Keratinocyte (primary cell): ENCODE results near the gene MTERF4. TPM values are rescaled to one million over a fixed set of nuclear protein-coding genes. Genes with fewer than 3 reads are reported as not detected.

Source experiments
- DNase-seq: peaks from one replicate; pipeline ENCODE4 v3.0.0-alpha.2; 2011; ENCODE audit warnings: low read depth, missing footprints, low spot score
- FAIRE-seq: peaks from 2 replicates; lab custom pipeline; 2011; peaks lifted over from hg19 to GRCh38; lab: Jason Lieb, UNC
- H2AFZ ChIP-seq: 2 replicates; pipeline ENCODE4 v1.6.0; 2012; ENCODE audit warnings: low read length, control low read depth, inconsistent platforms; ENCODE audit not compliant: control insufficient read depth
- H3K27ac ChIP-seq: 2 replicates; pipeline ENCODE4 v1.5.1; 2011; ENCODE audit warnings: low read length; ENCODE audit not compliant: control insufficient read depth, insufficient read depth
- H3K27me3 ChIP-seq: 3 replicates; pipeline ENCODE4 v1.6.0; 2011; ENCODE audit warnings: low read length; ENCODE audit not compliant: control insufficient read depth, insufficient read depth; ENCODE audit errors: extremely low read depth
- H3K36me3 ChIP-seq, 2 experiments: 2 replicates in 1 of 2; 3 replicates in 1 of 2; pipeline ENCODE4 v1.5.1; 2011; ENCODE audit warnings: low read length in 2 of 2, mild to moderate bottlenecking in 1 of 2; ENCODE audit not compliant: control insufficient read depth in 2 of 2, insufficient read depth in 2 of 2; ENCODE audit errors: extremely low read depth in 1 of 2
- H3K4me1 ChIP-seq: 3 replicates; pipeline ENCODE4 v1.5.1; 2011; ENCODE audit warnings: low read length; ENCODE audit not compliant: control insufficient read depth, insufficient read depth; ENCODE audit errors: extremely low read depth
- H3K4me2 ChIP-seq: 3 replicates; pipeline ENCODE4 v1.6.0; 2011; ENCODE audit warnings: low read depth, low read length; ENCODE audit not compliant: control insufficient read depth, insufficient read depth; ENCODE audit errors: extremely low read depth
- H3K4me3 ChIP-seq, 3 experiments: fragments of 200-600 bp in 1 of 3; sonication (generic) in 1 of 3; 2 replicates in 2 of 3; 3 replicates in 1 of 3; pipeline ENCODE4 v1.5.1; 2011 to 2016; ENCODE audit warnings: low read length in 3 of 3, mild to moderate bottlenecking in 3 of 3, control low read depth in 2 of 3, inconsistent platforms in 1 of 3, low read depth in 1 of 3, mixed read lengths in 1 of 3, mixed run types in 1 of 3, moderate library complexity in 1 of 3; ENCODE audit not compliant: control insufficient read depth in 2 of 3, insufficient read depth in 2 of 3; ENCODE audit errors: extremely low read depth in 1 of 3
- H3K79me2 ChIP-seq: 2 replicates; pipeline ENCODE4 v1.6.0; 2012; ENCODE audit warnings: low read length; ENCODE audit not compliant: control insufficient read depth, insufficient read depth
- H3K9ac ChIP-seq: 3 replicates; pipeline ENCODE4 v1.6.0; 2011; ENCODE audit warnings: low read length; ENCODE audit not compliant: control insufficient read depth, insufficient read depth; ENCODE audit errors: extremely low read depth
- H3K9me1 ChIP-seq: 3 replicates; pipeline ENCODE4 v1.6.0; 2011; ENCODE audit warnings: low read length; ENCODE audit not compliant: control insufficient read depth, insufficient read depth; ENCODE audit errors: extremely low read depth
- H3K9me3 ChIP-seq: 2 replicates; pipeline ENCODE4 v1.5.1; 2012; ENCODE audit warnings: low read depth, low read length; ENCODE audit not compliant: control insufficient read depth
- H4K20me1 ChIP-seq: 3 replicates; pipeline ENCODE4 v1.6.0; 2011; ENCODE audit warnings: low read length; ENCODE audit not compliant: control insufficient read depth, insufficient read depth; ENCODE audit errors: extremely low read depth
- CTCF ChIP-seq, 3 experiments: IDR thresholded peaks in 1 of 3; conservative IDR thresholded peaks in 1 of 3; optimal IDR thresholded peaks in 1 of 3; 2 replicates in 2 of 3; 3 replicates in 1 of 3; pipeline versions ENCODE3 to v1.5.1; 2011; ENCODE audit warnings: low read length in 3 of 3, mild to moderate bottlenecking in 3 of 3, moderate library complexity in 2 of 3, control low read depth in 1 of 3, inconsistent platforms in 1 of 3; ENCODE audit not compliant: insufficient read depth in 2 of 3; ENCODE audit errors: extremely low read depth in 1 of 3
- EZH2 ChIP-seq: IDR thresholded peaks from one replicate; pipeline ENCODE4 v1.6.1; 2012; ENCODE audit warnings: inconsistent platforms, mild to moderate bottlenecking, low read length, moderate library complexity
- dilution Hi-C: fragments of 300-500 bp; cut with MboI; formaldehyde crosslinking; loops from one replicate; pipeline ENCODE4 v1.7.0; 2020; ENCODE audit warnings: low sequenced_read_pairs; ENCODE audit not compliant: extremely low pct_ligation_motif_present
- polyA plus RNA-seq, 5 experiments: library from polyadenylated mRNA; depleted of rRNA in 3 of 5; stranded (reverse) in 3 of 5; stranded (forward) in 1 of 5; unstranded in 1 of 5; fragments of >200 nt; gene quantifications; 1 replicate in 1 of 5; 2 replicates in 3 of 5; 3 replicates in 1 of 5; pipeline versions ENCODE4 v1.2.1 to v1.2.3, GENCODE V29; 2011 to 2012; ENCODE audit warnings: missing spikeins in 2 of 5, low read depth in 1 of 5, low replicate concordance in 1 of 5

Gene MTERF4
- polyA plus RNA-seq, 1 donor (not counting 4 experiments of a cell fraction or from before 2014, with no cell fraction given): 28.5 TPM

- peaks cover 0 to 7% of the 10 kb centered on the region in 2 experiments for H3K36me3 ChIP-seq
- no peak overlapping the region for H2AFZ ChIP-seq
- no peak overlapping the region for H3K4me2 ChIP-seq
- DNase-seq (no peak), FAIRE-seq (no peak)
- dilution Hi-C loops: no loop called here
- H3K79me2 ChIP-seq: no peaks in the 10 kb centered on the region
- no peaks in the 10 kb centered on the region for H3K9me1 ChIP-seq
- no peak overlapping the region for H3K9ac ChIP-seq
- no peak overlapping the region for H3K4me3 ChIP-seq
- H3K4me1 ChIP-seq: no peaks in the 10 kb centered on the region
- H3K9me3 ChIP-seq: no peaks in the 10 kb centered on the region
- H4K20me1 ChIP-seq: no peaks in the 10 kb centered on the region
- H3K27ac ChIP-seq: no peak overlapping the region
- H3K27me3 ChIP-seq: no peaks in the 10 kb centered on the region
- TF ChIP-seq EZH2 (no peak), CTCF (optimal IDR thresholded peaks at IDR 0.05 in 1 of 3, IDR thresholded peaks at IDR 0.05 in 1 of 3, conservative IDR thresholded peaks at IDR 0.05 in 1 of 3; ENCODE audit: extremely low read depth in 1 of 3, insufficient read depth in 2 of 3, low read length in 3 of 3) (no peak)
These were observed 6.5 kb upstream of the MTERF4 start for GRCh38 chr2:241108271-241109209.

GRCh38 chr2:241107031-241107783, 5.1 kb upstream of the MTERF4 start:
- H3K36me3 ChIP-seq: peaks cover 0 to 4% of the 10 kb centered on the region in 2 experiments
- H3K4me3 ChIP-seq: no peak overlapping the region
- H3K27ac ChIP-seq: no peak overlapping the region
- dilution Hi-C loops: no loop called here
- TF ChIP-seq EZH2 (no peak), CTCF (optimal IDR thresholded peaks at IDR 0.05 in 1 of 3, IDR thresholded peaks at IDR 0.05 in 1 of 3, conservative IDR thresholded peaks at IDR 0.05 in 1 of 3; ENCODE audit: extremely low read depth in 1 of 3, insufficient read depth in 2 of 3, low read length in 3 of 3) (no peak)
- no peaks in the 10 kb centered on the region for H3K79me2 ChIP-seq
- no peak overlapping the region for H3K9ac ChIP-seq
- no peak for FAIRE-seq
- H2AFZ ChIP-seq: no peak overlapping the region
- H3K9me3 ChIP-seq: no peaks in the 10 kb centered on the region
- no peaks in the 10 kb centered on the region for H3K27me3 ChIP-seq
- DNase-seq: no peak
- H3K9me1 ChIP-seq: no peaks in the 10 kb centered on the region
- H4K20me1 ChIP-seq: no peaks in the 10 kb centered on the region
- no peak overlapping the region for H3K4me2 ChIP-seq
- H3K4me1 ChIP-seq: no peaks in the 10 kb centered on the region
